Measurements from ENCODE around the gene BICRA. TPM values are rescaled to one million over a fixed set of nuclear protein-coding genes. Genes with fewer than 3 reads are reported as not detected.

BICRA gene
- polyA plus RNA-seq, 1 donor (not counting 4 experiments of a cell fraction or from before 2014, with no cell fraction given) = 0.42 TPM

- Histone ChIP-seq H2AFZ (ENCODE audit: control insufficient read depth, low read length) (no peak overlapping the region), H3K27ac (ENCODE audit: control insufficient read depth, insufficient read depth, low read length) (peak overlapping the region; percentile 94), H4K20me1 (ENCODE audit: control insufficient read depth, extremely low read depth, insufficient read depth, low read length) (peaks cover 2% of the 10 kb centered on the region), H3K9me3 (ENCODE audit: control insufficient read depth, low read depth, low read length) (no peaks in the 10 kb centered on the region), H3K27me3 (ENCODE audit: control insufficient read depth, extremely low read depth, insufficient read depth, low read length) (no peaks in the 10 kb centered on the region), H3K4me2 (ENCODE audit: control insufficient read depth, extremely low read depth, insufficient read depth, low read depth, low read length) (peak overlapping the region; percentile 90), H3K4me3 (ENCODE audit: control insufficient read depth in 2 of 3, extremely low read depth in 1 of 3, insufficient read depth in 2 of 3, low read depth in 1 of 3, low read length in 3 of 3) (peak overlapping the region; percentile 19 to 67 (median 66)), H3K36me3 (ENCODE audit: control insufficient read depth in 2 of 2, extremely low read depth in 1 of 2, insufficient read depth in 2 of 2, low read length in 2 of 2) (peaks cover 24 to 41% of the 10 kb centered on the region in 2 experiments), H3K79me2 (ENCODE audit: control insufficient read depth, insufficient read depth, low read length) (peaks cover 25% of the 10 kb centered on the region), H3K4me1 (ENCODE audit: control insufficient read depth, extremely low read depth, insufficient read depth, low read length) (peaks cover 37% of the 10 kb centered on the region), H3K9ac (ENCODE audit: control insufficient read depth, extremely low read depth, insufficient read depth, low read length) (peak overlapping the region; percentile 77), H3K9me1 (ENCODE audit: control insufficient read depth, extremely low read depth, insufficient read depth, low read length) (no peaks in the 10 kb centered on the region)
- TF ChIP-seq EZH2 (IDR thresholded peaks at IDR 0.05; ENCODE audit: low read length) (no peak), CTCF (optimal IDR thresholded peaks at IDR 0.05 in 1 of 3, IDR thresholded peaks at IDR 0.05 in 1 of 3, conservative IDR thresholded peaks at IDR 0.05 in 1 of 3; ENCODE audit: extremely low read depth in 1 of 3, insufficient read depth in 2 of 3, low read length in 3 of 3) (no peak)
- dilution Hi-C loops (cut with MboI; ENCODE audit: extremely low pct_ligation_motif_present, low sequenced_read_pairs) = no loop called here
- DNase-seq (ENCODE audit: low read depth, low spot score) (no peak), FAIRE-seq (peak; percentile 66)
These were observed 120.5 kb downstream of the BICRA start for GRCh38 chr19:47729468-47729798.

- peaks cover 2% of the 10 kb centered on the region for H4K20me1 ChIP-seq (ENCODE audit: control insufficient read depth, extremely low read depth, insufficient read depth, low read length)
- no peaks in the 10 kb centered on the region for H3K9me1 ChIP-seq (ENCODE audit: control insufficient read depth, extremely low read depth, insufficient read depth, low read length)
- H3K4me3 ChIP-seq (ENCODE audit: control insufficient read depth in 2 of 3, extremely low read depth in 1 of 3, insufficient read depth in 2 of 3, low read depth in 1 of 3, low read length in 3 of 3) = peak overlapping the region; percentile 19 to 67 (median 66)
- H3K27me3 ChIP-seq (ENCODE audit: control insufficient read depth, extremely low read depth, insufficient read depth, low read length) = no peaks in the 10 kb centered on the region
- peaks cover 25% of the 10 kb centered on the region for H3K79me2 ChIP-seq (ENCODE audit: control insufficient read depth, insufficient read depth, low read length)
- peak; percentile 23 for FAIRE-seq
- peaks cover 22 to 40% of the 10 kb centered on the region in 2 experiments for H3K36me3 ChIP-seq (ENCODE audit: control insufficient read depth in 2 of 2, extremely low read depth in 1 of 2, insufficient read depth in 2 of 2, low read length in 2 of 2)
- peak overlapping the region; percentile 77 for H3K9ac ChIP-seq (ENCODE audit: control insufficient read depth, extremely low read depth, insufficient read depth, low read length)
- peak overlapping the region; percentile 94 for H3K27ac ChIP-seq (ENCODE audit: control insufficient read depth, insufficient read depth, low read length)
- DNase-seq (ENCODE audit: low read depth, low spot score) = no peak
- TF ChIP-seq EZH2 (IDR thresholded peaks at IDR 0.05; ENCODE audit: low read length) (no peak), CTCF (optimal IDR thresholded peaks at IDR 0.05 in 1 of 3, IDR thresholded peaks at IDR 0.05 in 1 of 3, conservative IDR thresholded peaks at IDR 0.05 in 1 of 3; ENCODE audit: extremely low read depth in 1 of 3, insufficient read depth in 2 of 3, low read length in 3 of 3) (no peak)
- H3K4me2 ChIP-seq (ENCODE audit: control insufficient read depth, extremely low read depth, insufficient read depth, low read depth, low read length) = peak overlapping the region; percentile 90
- no peak overlapping the region for H2AFZ ChIP-seq (ENCODE audit: control insufficient read depth, low read length)
- dilution Hi-C loops (cut with MboI; ENCODE audit: extremely low pct_ligation_motif_present, low sequenced_read_pairs) = no loop called here
- H3K4me1 ChIP-seq (ENCODE audit: control insufficient read depth, extremely low read depth, insufficient read depth, low read length) = peaks cover 37% of the 10 kb centered on the region
- H3K9me3 ChIP-seq (ENCODE audit: control insufficient read depth, low read depth, low read length) = no peaks in the 10 kb centered on the region
These were observed 121.0 kb downstream of the BICRA start for GRCh38 chr19:47729799-47730520.

All from keratinocyte (primary cell).